COLO668 (cell line): ENCODE data around the gene SLC38A5.
"Not testable (repeated sequence)": the region's sequence is repeated elsewhere in the genome, so short reads cannot be mapped to it uniquely, and the experiment has no call there.

Source experiments
- DNase-seq: peaks from one replicate; lab custom pipeline; 2025; ENCODE audit not compliant: unreplicated experiment; lab: John Stamatoyannopoulos, UW

The SLC38A5 gene

GRCh38 chrX:48470110-48470832 lies at the start of gene SLC38A5:
Gene SLC38A5 (minus strand): TSS chrX:48470260. CDS start chrX:48467924, 2,336 bp downstream.
- DNase-seq: no peak

- not testable (repeated sequence) for DNase-seq
These were observed 49.4 kb upstream of the SLC38A5 start for GRCh38 chrX:48519481-48519880.

- DNase-seq: no peak
These were observed 46.9 kb upstream of the SLC38A5 start for GRCh38 chrX:48516987-48517386.

- DNase-seq: no peak
These were observed 46.2 kb upstream of the SLC38A5 start for GRCh38 chrX:48516285-48516684.

GRCh38 chrX:48515842-48516241 lies 45.8 kb upstream of the SLC38A5 start:
- DNase-seq: no peak

- DNase-seq: no peak
These were observed 44.9 kb upstream of the SLC38A5 start for GRCh38 chrX:48514868-48515460.

GRCh38 chrX:48514126-48514806 lies 44.2 kb upstream of the SLC38A5 start:
- no peak for DNase-seq

- DNase-seq: no peak
These were observed 43.6 kb upstream of the SLC38A5 start for GRCh38 chrX:48513670-48514069.

GRCh38 chrX:48512371-48512935 lies 42.4 kb upstream of the SLC38A5 start:
- no peak for DNase-seq

GRCh38 chrX:48511560-48511959 lies 41.5 kb upstream of the SLC38A5 start:
- peak; percentile 27 for DNase-seq

- no peak for DNase-seq
These were observed 39.6 kb upstream of the SLC38A5 start for GRCh38 chrX:48509619-48510018.

- peak; percentile 2 for DNase-seq
These were observed 39.2 kb upstream of the SLC38A5 start for GRCh38 chrX:48509245-48509590.

GRCh38 chrX:48508400-48509244 lies 38.6 kb upstream of the SLC38A5 start, which contains the start of gene PORCN:
Gene PORCN (plus strand): TSS chrX:48508992. CDS start chrX:48509821, 829 bp downstream.
- peak; percentile 84 for DNase-seq

GRCh38 chrX:48507246-48507645 lies 37.2 kb upstream of the SLC38A5 start:
- DNase-seq: no peak

GRCh38 chrX:48505481-48505880 lies 35.4 kb upstream of the SLC38A5 start:
- DNase-seq: no peak

- DNase-seq: no peak
These were observed 34.2 kb upstream of the SLC38A5 start for GRCh38 chrX:48504261-48504660.

- peak; percentile 17 for DNase-seq
These were observed 28.3 kb upstream of the SLC38A5 start for GRCh38 chrX:48498374-48498809.

GRCh38 chrX:48497871-48498270 lies 27.8 kb upstream of the SLC38A5 start:
- no peak for DNase-seq

GRCh38 chrX:48496660-48497059 lies 26.6 kb upstream of the SLC38A5 start:
- no peak for DNase-seq

GRCh38 chrX:48493890-48494364 lies 23.9 kb upstream of the SLC38A5 start:
- DNase-seq: peak; percentile 43
